Activated CD8-positive, alpha-beta T cell treated with anti-CD3 and anti-CD28 coated beads for 36 hours (primary cell): Measurements from ENCODE around the gene TEDC1. TPM values are rescaled to one million over a fixed set of nuclear protein-coding genes. Genes with fewer than 3 reads are reported as not detected.

Experiments used
- ATAC-seq: fragments of 200-7000 bp; cut with Tn5 transposase; one replicate; pipeline ENCODE4 v1.10.0; 2021; ENCODE audit warnings: mild to moderate bottlenecking, moderate library complexity
- CTCF ChIA-PET: fragments of 350-600 bp; sonication (Branson Sonifier 250); formaldehyde crosslinking; loops from one replicate; lab custom pipeline; 2021; ENCODE audit warnings: antibody characterized with exemption; lab: Charles Lee
- POLR2A ChIA-PET: fragments of 350-600 bp; sonication (Branson Sonifier 250); formaldehyde crosslinking; loops from one replicate; lab custom pipeline; 2021; ENCODE audit warnings: antibody characterized with exemption; lab: Charles Lee
- DNase-seq: peaks from one replicate; pipeline ENCODE4 v3.0.0-alpha.2; 2020
- H3K27ac Mint-ChIP-seq: one replicate; pipeline ENCODE4 v1.8.0; 2021; ENCODE audit warnings: mild to moderate bottlenecking, mixed read lengths
- H3K27me3 Mint-ChIP-seq: one replicate; pipeline ENCODE4 v1.8.0; 2021; ENCODE audit warnings: mixed read lengths
- H3K36me3 Mint-ChIP-seq: one replicate; pipeline ENCODE4 v1.8.0; 2021; ENCODE audit warnings: low read depth, mixed read lengths
- H3K4me1 Mint-ChIP-seq: one replicate; pipeline ENCODE4 v1.8.0; 2021; ENCODE audit warnings: low read depth, mixed read lengths
- H3K4me3 Mint-ChIP-seq: one replicate; pipeline ENCODE4 v1.8.0; 2021; ENCODE audit warnings: mild to moderate bottlenecking, moderate library complexity, mixed read lengths
- H3K9me3 Mint-ChIP-seq: one replicate; pipeline ENCODE4 v1.8.0; 2021; ENCODE audit warnings: mixed read lengths
- CTCF ChIP-seq: fragments of 200-600 bp; IDR thresholded peaks from one replicate; pipeline ENCODE4 v1.8.0; 2022; ENCODE audit warnings: antibody characterized with exemption, mild to moderate bottlenecking
- intact Hi-C: fragments of 100-400 bp; cut with micrococcal nuclease; formaldehyde crosslinking; loops from one replicate; pipeline ENCODE4 v1.10.0; 2022
- total RNA-seq, 2 experiments: library from RNA; stranded (reverse); gene quantifications; one replicate each; pipeline ENCODE4 v1.2.3, GENCODE V29; 2021

The TEDC1 gene
- total RNA-seq, 2 experiments from 2014 or later, result 30.1 to 31.1 TPM

- no peak for ATAC-seq
- H3K9me3 Mint-ChIP-seq, result no peaks in the 10 kb centered on the region
- H3K36me3 Mint-ChIP-seq, result no peaks in the 10 kb centered on the region
- no peak for TF ChIP-seq CTCF
- ChIA-PET CTCF (interaction anchor here (1.1 kb wide), 1 partner anchor 9 kb away, joined by 3 read pairs; no protein-coding TSS in a partner anchor), POLR2A (interaction anchor here (1.7 kb wide), 1 partner anchor 9 kb away, joined by 5 read pairs; no protein-coding TSS in a partner anchor)
- H3K27me3 Mint-ChIP-seq, result peaks cover 1% of the 10 kb centered on the region
- H3K27ac Mint-ChIP-seq, result no peak overlapping the region
- H3K4me3 Mint-ChIP-seq, result no peak overlapping the region
- H3K4me1 Mint-ChIP-seq, result no peaks in the 10 kb centered on the region
- no peak for DNase-seq
- intact Hi-C loops, result no loop called here
Observed at GRCh38 chr14:105498430-105499255, 7.6 kb downstream of the TEDC1 start.

- Mint-ChIP-seq H3K27me3 (peaks cover 1% of the 10 kb centered on the region), H3K9me3 (no peaks in the 10 kb centered on the region), H3K4me1 (no peaks in the 10 kb centered on the region), H3K27ac (no peak overlapping the region), H3K36me3 (no peaks in the 10 kb centered on the region), H3K4me3 (no peak overlapping the region)
- ChIA-PET POLR2A (no interaction called here), CTCF (no interaction called here)
- ATAC-seq (no peak), DNase-seq (no peak)
- no peak for TF ChIP-seq CTCF
- intact Hi-C loops, result no loop called here
Observed at GRCh38 chr14:105499256-105500035, 8.4 kb downstream of the TEDC1 start.

- no peaks in the 10 kb centered on the region for H3K9me3 Mint-ChIP-seq
- no peak overlapping the region for H3K27ac Mint-ChIP-seq
- TF ChIP-seq CTCF, result no peak
- ChIA-PET POLR2A (interaction anchor here (0.5 to 1.5 kb wide), 2 partner anchors 18 to 38 kb away, joined by 3 read pairs; no protein-coding TSS in a partner anchor), CTCF (interaction anchor here (0.9 to 1.1 kb wide), 2 partner anchors 8 to 20 kb away, joined by 3 to 5 read pairs; no protein-coding TSS in a partner anchor)
- ATAC-seq (no peak), DNase-seq (no peak)
- H3K27me3 Mint-ChIP-seq, result peaks cover 1% of the 10 kb centered on the region
- intact Hi-C loops, result no loop called here
- H3K36me3 Mint-ChIP-seq, result no peaks in the 10 kb centered on the region
- H3K4me3 Mint-ChIP-seq, result no peak overlapping the region
- no peaks in the 10 kb centered on the region for H3K4me1 Mint-ChIP-seq
Observed at GRCh38 chr14:105500036-105500725, 9.1 kb downstream of the TEDC1 start.

DNA sequence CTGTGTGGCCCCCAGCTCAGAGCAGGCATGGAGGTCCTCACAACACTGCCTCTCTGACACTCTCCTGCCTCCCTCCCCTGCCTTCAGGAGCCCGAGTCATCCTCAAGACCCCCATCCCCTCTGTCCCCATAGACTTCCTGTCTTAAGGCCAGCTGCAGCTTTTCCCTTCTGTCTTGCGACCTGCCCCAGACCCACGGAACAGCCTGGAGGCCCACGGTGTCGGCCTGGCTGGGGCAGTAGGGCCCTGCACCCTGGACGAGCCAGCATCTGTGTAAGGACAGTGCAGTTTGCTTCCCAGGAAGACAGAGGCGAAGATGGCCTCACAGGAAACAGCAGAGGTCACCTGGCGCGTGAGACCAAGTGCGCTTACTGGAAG, 9.7 kb downstream of the TEDC1 start:
- peaks cover 1% of the 10 kb centered on the region for H3K27me3 Mint-ChIP-seq
- ATAC-seq (no peak), DNase-seq (no peak)
- H3K27ac Mint-ChIP-seq, result no peak overlapping the region
- intact Hi-C loops, result no loop called here
- POLR2A ChIA-PET, result interaction anchor here (0.5 to 1.5 kb wide), 3 partner anchors 11 to 38 kb away, joined by 3 read pairs; no protein-coding TSS in a partner anchor
- TF ChIP-seq CTCF, result no peak
- no peaks in the 10 kb centered on the region for H3K4me1 Mint-ChIP-seq
- no peaks in the 10 kb centered on the region for H3K9me3 Mint-ChIP-seq
- H3K4me3 Mint-ChIP-seq, result no peak overlapping the region
- H3K36me3 Mint-ChIP-seq, result no peaks in the 10 kb centered on the region
- CTCF ChIA-PET, result interaction anchor here (0.9 to 1.1 kb wide), 2 partner anchors 9 to 20 kb away, joined by 3 to 5 read pairs; no protein-coding TSS in a partner anchor
